ENCODE results near the gene EVX2. TPM values are rescaled to one million over a fixed set of nuclear protein-coding genes. Genes with fewer than 3 reads are reported as not detected.

The EVX2 gene
- total and polyA plus RNA-seq, 9 of the 15 experiments (the other 6 are each of a cell fraction or from before 2014, with no cell fraction given): not detected

- H2AFZ ChIP-seq (ENCODE audit: low read depth, low read length): no peak overlapping the region
- DNase-seq (ENCODE audit: extremely low read depth in 1 of 4, low spot score in 3 of 4) (no peak), ATAC-seq (no peak), FAIRE-seq (no peak)
- H4K20me1 ChIP-seq (replicated peaks; ENCODE audit: control insufficient read depth, insufficient read depth, low read length): peaks cover 4% of the 10 kb centered on the region; the same call in 1 of the 2 replicates
- H3K27me3 ChIP-seq (ENCODE audit: control insufficient read depth in 2 of 2, insufficient read depth in 2 of 2, low read length in 2 of 2): peaks cover 59 to 90% of the 10 kb centered on the region in 2 experiments
- H3K9me1 ChIP-seq (ENCODE audit: control insufficient read depth, insufficient read depth, low read length): no peaks in the 10 kb centered on the region
- BruUV-seq (replicated peaks): no TSS peak
- no peak overlapping the region for H3K9ac ChIP-seq (ENCODE audit: insufficient read depth in 1 of 2, low read depth in 2 of 2, low read length in 2 of 2)
- intact Hi-C loops (cut with micrococcal nuclease): no loop called here
- no peak overlapping the region for H3K4me3 ChIP-seq
- H3K27ac ChIP-seq (ENCODE audit: extremely low read depth, low read depth, low read length): no peak overlapping the region
- H3K4me2 ChIP-seq (ENCODE audit: insufficient read depth, low read length): no peak overlapping the region
- H3K9me3 ChIP-seq (replicated peaks; ENCODE audit: control insufficient read depth, insufficient read depth, low read depth, low read length): peaks cover 10% of the 10 kb centered on the region
- ChIA-PET POLR2A (interaction anchor here (0.6 to 0.7 kb wide), 2 partner anchors 380 to 546 kb away, joined by 3 read pairs; no protein-coding TSS in a partner anchor), CTCF (ENCODE audit: low intra/inter-chr PET ratio) (interaction anchor here (0.7 to 3.5 kb wide), 3 partner anchors 120 to 1050 kb away, joined by 3 to 14 read pairs (median 4); no protein-coding TSS in a partner anchor)
- H3K79me2 ChIP-seq (ENCODE audit: control insufficient read depth, insufficient read depth, low read length): no peaks in the 10 kb centered on the region
- peaks cover 0 to 35% of the 10 kb centered on the region in 2 experiments; a peak in 2 of 5 replicates for H3K4me1 ChIP-seq (replicated peaks in 1 of 2; ENCODE audit: control insufficient read depth in 2 of 2, insufficient read depth in 2 of 2, low read length in 2 of 2)
- 16% methylated on average over 35 of the region's 40 CpGs for WGBS (ENCODE audit: insufficient coverage, low coverage, missing lambda C conversion rate)
- in situ Hi-C loops (cut with MboI): loop anchor here (10.0 to 25.0 kb wide), 2 partner anchors 660 to 1048 kb away; no protein-coding TSS in a partner anchor
- H3K36me3 ChIP-seq (ENCODE audit: control insufficient read depth, insufficient read depth, low read length): no peaks in the 10 kb centered on the region
- TF ChIP-seq HNRNPLL (IDR thresholded peaks at IDR 0.05; ENCODE audit: low read depth, low read length, poor library complexity, severe bottlenecking) (no peak), ZNF76 (CRISPR knock-in tag; IDR thresholded peaks at IDR 0.05; ENCODE audit: borderline replicate concordance) (no peak), TCFL5 (CRISPR knock-in tag; conservative IDR thresholded peaks at IDR 0.05) (no peak), ARID3A (IDR thresholded peaks at IDR 0.05; ENCODE audit: borderline replicate concordance, low read depth, low read length) (no peak), CHCHD3 (CRISPR knock-in tag; IDR thresholded peaks at IDR 0.05) (no peak), HDGF (IDR thresholded peaks at IDR 0.05) (no peak), CBX8 (IDR thresholded peaks at IDR 0.05; ENCODE audit: borderline replicate concordance, extremely low read depth, low read depth, low read length, poor library complexity, severe bottlenecking) (no peak), SAFB (IDR thresholded peaks at IDR 0.05; ENCODE audit: borderline replicate concordance, low read depth, low read length) (no peak), NFE2 (IDR thresholded peaks at IDR 0.05; ENCODE audit: low read depth) (no peak), ATF7 (IDR thresholded peaks at IDR 0.05) (no peak)
Observed at GRCh38 chr2:176085120-176085788, 1.5 kb upstream of the EVX2 start.
